IPS-15b (cell line): ENCODE measurements around the gene HPS3.
"Not testable (repeated sequence)": the region's sequence is repeated elsewhere in the genome, so short reads cannot be mapped to it uniquely, and the experiment has no call there.

ENCODE experiments used
- H3K27me3 ChIP-seq: one replicate; pipeline ENCODE4 v1.6.1; 2013; ENCODE audit warnings: low read length; ENCODE audit not compliant: control insufficient read depth, insufficient read depth
- H3K36me3 ChIP-seq: one replicate; pipeline ENCODE4 v1.6.1; 2013; ENCODE audit warnings: low read length; ENCODE audit not compliant: control insufficient read depth, insufficient read depth
- H3K4me1 ChIP-seq: one replicate; pipeline ENCODE4 v1.6.1; 2013; ENCODE audit warnings: mild to moderate bottlenecking, low read length; ENCODE audit not compliant: control insufficient read depth, insufficient read depth
- H3K4me3 ChIP-seq: one replicate; pipeline ENCODE4 v1.5.1; 2013; ENCODE audit warnings: low read depth, low read length
- H3K9ac ChIP-seq: one replicate; pipeline ENCODE4 v1.6.1; 2013; ENCODE audit warnings: low read depth, mild to moderate bottlenecking, low read length
- H3K9me3 ChIP-seq: one replicate; pipeline ENCODE4 v1.6.1; 2013; ENCODE audit warnings: mild to moderate bottlenecking, low read length; ENCODE audit not compliant: control insufficient read depth, insufficient read depth

Gene HPS3

DNA sequence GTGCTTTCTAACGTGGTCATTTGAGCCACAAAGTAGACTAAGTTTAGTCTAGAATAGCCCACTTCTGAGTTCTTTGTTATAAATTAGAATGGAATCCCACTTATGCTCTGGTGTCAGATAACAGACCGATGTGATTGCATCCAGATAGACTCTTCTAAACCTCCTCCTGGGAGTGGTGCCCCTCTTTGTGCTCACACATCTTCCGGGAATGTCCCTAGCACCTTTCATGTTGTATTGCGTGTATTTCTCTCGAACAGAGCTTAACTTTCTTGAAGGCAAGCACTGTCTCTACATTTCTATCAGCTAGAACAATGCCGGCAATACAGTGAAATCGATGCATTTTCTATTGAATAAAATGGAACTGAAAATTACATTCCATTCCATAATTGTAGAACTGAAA is 69.2 kb downstream of the HPS3 start:
- Histone ChIP-seq H3K9me3 (no peaks in the 10 kb centered on the region), H3K9ac (no peak overlapping the region), H3K4me1 (peaks cover 29% of the 10 kb centered on the region), H3K4me3 (peak overlapping the region; percentile 9), H3K36me3 (no peaks in the 10 kb centered on the region), H3K27me3 (no peaks in the 10 kb centered on the region)

DNA sequence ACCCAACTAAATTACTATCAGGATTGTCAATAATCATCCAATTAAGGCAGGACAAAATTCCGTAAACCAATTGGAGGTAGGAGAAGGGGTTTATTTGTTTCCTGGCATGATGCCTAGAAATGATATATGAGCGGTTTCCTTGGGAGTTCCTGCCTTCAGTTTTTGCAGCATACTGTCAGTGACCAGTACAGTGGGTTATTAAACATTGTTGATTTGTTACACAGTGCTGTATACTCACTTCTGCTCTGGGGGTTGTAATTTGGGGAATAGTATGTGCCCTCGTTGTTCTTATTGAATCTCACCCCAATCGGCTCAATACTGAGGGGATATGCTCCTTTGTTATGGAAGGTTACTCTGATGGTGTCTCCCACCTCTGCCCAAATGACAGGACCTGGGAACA is 70.0 kb downstream of the HPS3 start:
- Histone ChIP-seq H3K4me1 (peaks cover 29% of the 10 kb centered on the region), H3K27me3 (no peaks in the 10 kb centered on the region), H3K9ac (no peak overlapping the region), H3K9me3 (no peaks in the 10 kb centered on the region), H3K36me3 (no peaks in the 10 kb centered on the region), H3K4me3 (no peak overlapping the region)

DNA sequence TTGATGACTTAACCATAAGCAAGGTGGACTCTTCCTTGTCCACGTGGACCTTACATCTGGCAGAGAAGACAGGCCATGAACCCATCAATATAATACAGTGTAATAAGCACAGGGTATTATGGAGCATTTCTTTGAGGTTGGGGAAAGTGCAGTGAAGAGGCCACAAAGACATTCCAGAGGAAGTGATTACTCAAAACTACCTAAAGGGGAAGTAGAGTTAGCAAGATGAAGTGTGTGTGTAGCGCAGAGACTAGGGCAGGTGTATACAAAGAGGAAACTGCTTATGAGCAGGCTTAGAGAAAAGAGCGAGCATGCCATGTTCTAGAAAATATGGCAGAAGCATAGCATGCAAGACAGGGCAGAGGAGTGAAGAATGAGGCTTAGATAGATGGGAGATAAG is 74.3 kb downstream of the HPS3 start:
- H3K4me1 ChIP-seq: peaks cover 13% of the 10 kb centered on the region
- H3K36me3 ChIP-seq: no peaks in the 10 kb centered on the region
- no peaks in the 10 kb centered on the region for H3K9me3 ChIP-seq
- no peak overlapping the region for H3K4me3 ChIP-seq
- no peaks in the 10 kb centered on the region for H3K27me3 ChIP-seq
- no peak overlapping the region for H3K9ac ChIP-seq

DNA sequence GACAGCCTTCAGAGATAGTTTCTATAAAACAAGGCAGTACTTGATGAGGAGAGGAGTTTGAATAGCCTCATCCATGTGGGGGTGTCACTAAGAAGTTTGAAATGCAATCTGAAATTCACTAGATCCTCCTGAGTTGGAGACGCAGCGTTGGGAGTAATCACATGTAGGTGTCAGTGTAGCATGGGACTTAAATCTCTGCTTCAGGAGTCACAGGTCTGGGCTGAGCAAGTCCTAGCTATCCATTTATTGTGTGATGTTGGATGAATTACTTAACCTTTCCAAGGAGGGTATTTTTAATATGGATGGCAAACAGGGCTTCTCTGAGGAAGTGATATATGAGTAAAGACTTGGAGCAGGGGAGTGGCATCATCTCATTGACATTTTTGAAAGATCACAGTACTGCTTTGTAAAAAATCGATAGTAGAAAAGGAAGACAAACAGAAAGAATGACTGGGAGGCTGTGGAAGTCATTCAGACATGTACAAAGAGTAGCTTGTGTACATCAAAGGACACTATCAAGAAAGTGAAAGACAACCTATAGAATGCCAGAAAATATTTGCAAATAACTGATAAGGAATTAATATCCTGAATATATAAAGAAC is 75.1 kb downstream of the HPS3 start:
- H3K36me3 ChIP-seq: no peaks in the 10 kb centered on the region
- no peak overlapping the region for H3K4me3 ChIP-seq
- no peaks in the 10 kb centered on the region for H3K9me3 ChIP-seq
- H3K4me1 ChIP-seq: peaks cover 9% of the 10 kb centered on the region
- no peak overlapping the region for H3K9ac ChIP-seq
- no peaks in the 10 kb centered on the region for H3K27me3 ChIP-seq

DNA sequence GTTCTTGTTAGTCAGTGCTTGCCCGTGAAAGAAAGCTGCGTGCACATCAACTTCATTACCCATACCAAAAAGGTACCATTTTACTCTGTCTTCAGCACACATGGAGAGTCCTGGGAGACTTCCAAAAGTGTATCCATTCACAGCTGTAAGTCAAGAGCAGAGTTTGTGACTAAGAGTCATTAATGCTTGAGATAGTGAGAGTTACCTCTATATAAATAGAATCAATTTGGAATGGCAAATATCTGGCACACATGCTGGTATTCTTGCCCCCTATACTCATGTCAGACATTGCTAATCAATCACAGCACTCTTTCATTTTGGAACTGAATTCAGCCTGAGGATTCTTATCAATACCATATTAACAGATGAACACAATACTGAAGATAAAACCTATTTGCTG is 78.0 kb downstream of the HPS3 start:
- Histone ChIP-seq H3K27me3 (no peaks in the 10 kb centered on the region), H3K4me3 (no peak overlapping the region), H3K9ac (no peak overlapping the region), H3K36me3 (no peaks in the 10 kb centered on the region), H3K9me3 (no peaks in the 10 kb centered on the region), H3K4me1 (peaks cover 4% of the 10 kb centered on the region)

DNA sequence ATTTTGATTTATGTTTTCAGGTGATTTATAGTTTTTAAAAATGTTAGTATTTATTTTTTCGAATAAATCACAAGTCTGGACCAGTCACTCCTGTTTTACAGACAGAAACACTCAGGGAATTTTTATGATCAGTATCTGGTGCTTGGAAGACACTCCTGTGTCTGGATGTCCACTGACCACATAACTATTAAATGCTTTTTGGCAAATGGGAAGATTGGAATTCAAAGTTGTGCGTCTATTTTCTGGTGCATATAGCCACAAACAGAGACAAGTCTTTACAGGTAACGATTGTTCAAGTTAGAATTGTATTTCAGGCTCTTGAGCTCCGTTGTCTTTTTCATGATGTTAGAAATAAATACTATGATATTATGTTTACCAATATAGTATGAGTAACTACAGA is 80.0 kb downstream of the HPS3 start:
- Histone ChIP-seq H3K4me3 (no peak overlapping the region), H3K36me3 (no peaks in the 10 kb centered on the region), H3K9ac (no peak overlapping the region), H3K27me3 (no peaks in the 10 kb centered on the region), H3K4me1 (peaks cover under 1% of the 10 kb centered on the region), H3K9me3 (no peaks in the 10 kb centered on the region)

DNA sequence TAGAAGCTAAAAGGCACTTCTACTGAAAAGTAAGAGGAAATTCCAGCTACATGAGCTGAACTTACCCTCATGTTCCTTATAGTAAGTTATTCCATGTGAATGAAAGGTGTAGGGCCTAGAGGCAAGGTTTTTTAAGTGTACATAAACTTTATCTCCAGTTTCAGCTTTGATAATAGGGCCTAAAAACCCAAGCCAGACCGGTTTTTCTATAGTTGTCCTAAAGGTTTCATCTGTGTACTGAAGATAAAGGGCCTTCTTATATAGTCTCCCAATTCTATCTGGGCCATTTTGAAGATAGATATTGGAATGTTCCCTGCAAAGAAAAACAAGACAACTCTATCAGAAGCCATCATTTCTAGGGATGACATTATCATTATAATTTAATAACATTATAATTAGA is 82.9 kb downstream of the HPS3 start:
- Histone ChIP-seq H3K9me3 (no peaks in the 10 kb centered on the region), H3K36me3 (no peaks in the 10 kb centered on the region), H3K27me3 (no peaks in the 10 kb centered on the region), H3K9ac (no peak overlapping the region), H3K4me3 (no peak overlapping the region), H3K4me1 (peaks cover 5% of the 10 kb centered on the region)

DNA sequence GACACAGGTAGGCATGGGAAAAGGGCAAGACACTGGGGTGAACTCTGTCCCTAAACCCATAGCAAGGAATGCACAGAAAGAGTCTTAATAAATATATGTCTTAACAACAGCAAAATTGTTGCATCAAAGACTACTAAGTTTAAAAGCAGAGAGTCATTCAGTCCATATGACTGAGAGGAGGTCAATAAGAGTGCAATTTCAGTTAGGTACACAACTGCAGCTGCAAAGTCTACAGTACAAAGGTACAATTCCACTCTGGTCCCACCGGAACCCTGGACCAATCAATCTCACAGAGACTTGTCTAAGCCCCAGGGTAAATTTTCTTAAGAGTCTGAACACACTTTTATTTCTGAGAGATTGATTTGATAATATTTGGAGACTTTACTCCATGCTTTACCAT is 85.3 kb downstream of the HPS3 start:
- Histone ChIP-seq H3K9ac (no peak overlapping the region), H3K9me3 (no peaks in the 10 kb centered on the region), H3K4me1 (peaks cover 5% of the 10 kb centered on the region), H3K27me3 (no peaks in the 10 kb centered on the region), H3K4me3 (no peak overlapping the region), H3K36me3 (no peaks in the 10 kb centered on the region)

DNA sequence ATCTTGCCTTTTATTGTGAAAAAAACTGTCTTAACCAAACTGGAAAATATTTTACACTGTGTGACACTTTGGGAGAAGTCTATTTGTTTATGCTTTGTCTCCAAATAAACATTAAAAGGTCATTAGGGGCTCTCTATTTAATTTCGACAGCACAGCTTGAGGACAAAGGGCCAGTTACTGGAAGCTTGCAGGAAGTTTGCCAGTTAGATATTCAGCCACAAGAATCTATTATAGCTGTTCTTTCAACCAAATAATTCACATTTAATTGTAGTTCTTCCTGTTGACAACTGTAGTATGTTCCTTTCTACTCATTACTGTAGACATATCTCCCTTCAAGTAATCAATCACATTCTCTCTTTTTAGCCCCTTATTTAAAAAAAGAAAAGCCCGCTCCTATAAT is 86.1 kb downstream of the HPS3 start:
- H3K9me3 ChIP-seq: no peaks in the 10 kb centered on the region
- H3K4me1 ChIP-seq: peaks cover 5% of the 10 kb centered on the region
- H3K4me3 ChIP-seq: no peak overlapping the region
- H3K9ac ChIP-seq: no peak overlapping the region
- no peaks in the 10 kb centered on the region for H3K36me3 ChIP-seq
- H3K27me3 ChIP-seq: no peaks in the 10 kb centered on the region

DNA sequence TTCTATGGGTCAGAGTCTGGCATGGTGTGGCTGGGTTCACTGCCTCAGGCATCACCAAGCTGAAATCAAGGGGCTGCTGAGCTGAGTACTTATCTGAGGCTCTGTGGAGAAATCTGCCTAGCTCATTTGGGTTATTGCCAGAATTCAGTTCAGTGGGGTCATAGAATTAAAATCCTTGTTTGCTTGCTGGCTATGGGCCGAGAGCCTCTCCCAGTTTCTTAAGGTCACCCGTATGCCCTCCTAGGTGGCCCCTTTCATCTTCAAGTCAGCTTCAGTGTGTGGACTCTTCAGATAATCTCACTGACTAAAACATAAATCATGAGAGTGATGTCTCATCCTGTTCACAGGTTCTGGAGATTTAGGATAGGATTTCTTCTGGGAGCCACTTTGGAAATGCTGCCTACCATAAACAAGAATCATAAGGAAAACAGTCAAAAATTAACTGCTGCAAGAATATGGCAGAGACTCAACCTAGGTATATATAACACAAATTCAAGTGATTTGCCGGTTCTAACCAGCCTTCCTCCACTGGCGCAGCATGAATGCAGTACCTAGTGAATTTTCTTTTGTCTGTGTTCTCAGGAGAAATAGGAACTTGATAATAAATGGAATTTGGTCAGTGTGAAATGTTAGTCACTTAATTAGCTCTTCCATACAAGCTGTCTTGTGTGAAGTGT is 86.9 kb downstream of the HPS3 start:
- Histone ChIP-seq H3K4me3 (no peak overlapping the region), H3K9me3 (no peaks in the 10 kb centered on the region), H3K36me3 (no peaks in the 10 kb centered on the region), H3K4me1 (peaks cover 5% of the 10 kb centered on the region), H3K27me3 (no peaks in the 10 kb centered on the region), H3K9ac (no peak overlapping the region)

DNA sequence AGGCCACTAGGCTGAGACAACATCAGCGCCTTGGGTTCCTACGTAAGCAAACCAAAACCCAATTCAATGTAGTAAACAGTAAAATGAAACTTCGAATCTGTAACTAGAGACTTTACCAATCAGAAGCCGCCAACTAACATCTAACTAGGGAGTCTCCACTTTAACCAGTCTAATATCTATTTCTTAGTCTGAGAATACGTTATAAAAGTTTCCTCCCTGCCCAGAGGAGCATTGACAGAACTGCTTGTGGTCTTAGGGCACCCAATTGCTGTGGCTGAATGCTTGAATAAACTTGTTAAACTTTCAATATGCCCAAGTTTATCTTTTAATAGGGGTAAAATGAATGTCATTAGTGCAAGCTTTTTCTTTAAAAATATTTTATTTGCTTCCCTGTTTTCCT is 87.9 kb downstream of the HPS3 start:
- H3K9me3 ChIP-seq: no peaks in the 10 kb centered on the region
- no peaks in the 10 kb centered on the region for H3K36me3 ChIP-seq
- no peak overlapping the region for H3K4me3 ChIP-seq
- no peaks in the 10 kb centered on the region for H3K27me3 ChIP-seq
- H3K9ac ChIP-seq: no peak overlapping the region
- peaks cover 5% of the 10 kb centered on the region for H3K4me1 ChIP-seq

DNA sequence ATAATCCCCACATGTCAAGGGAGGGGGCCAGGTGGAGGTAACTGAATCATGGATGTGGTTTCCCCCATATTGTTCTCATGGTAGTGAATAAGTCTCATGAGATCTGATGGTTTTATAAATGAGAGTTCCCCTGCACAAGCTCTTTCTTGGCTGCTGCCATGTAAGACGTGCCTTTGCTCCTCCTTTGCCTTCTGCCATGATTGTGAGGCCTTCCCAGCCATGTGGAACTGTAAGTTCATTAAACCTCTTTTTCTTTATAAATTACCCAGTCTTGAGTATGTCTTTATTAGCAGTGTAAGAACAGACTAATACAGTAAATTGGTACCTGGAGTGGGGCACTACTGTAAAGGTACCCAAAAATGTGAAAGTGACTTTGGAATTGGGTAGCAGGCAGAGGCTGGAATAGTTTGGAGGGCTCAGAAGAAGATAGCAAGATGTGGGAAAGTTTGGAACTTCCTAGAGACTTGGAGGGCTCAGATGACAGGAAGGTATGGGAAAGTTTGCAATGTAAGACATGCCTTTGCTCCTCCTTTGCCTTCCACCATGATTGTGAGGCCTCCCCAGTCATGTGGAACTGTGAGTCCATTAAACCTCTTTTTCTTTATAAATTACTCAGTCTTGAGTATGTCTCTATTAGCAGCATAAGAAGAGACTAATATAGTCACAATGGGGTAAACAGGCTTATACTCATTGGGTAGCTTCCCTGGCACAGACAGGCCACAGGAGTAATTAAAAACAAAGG is 90.1 kb downstream of the HPS3 start:
- H3K4me3 ChIP-seq, H3K9me3 ChIP-seq, H3K36me3 ChIP-seq, H3K4me1 ChIP-seq, H3K27me3 ChIP-seq, H3K9ac ChIP-seq: not testable (repeated sequence)
